NOMO-1 treated with dmso at 0.1 percent for 144 hours (cell line): ENCODE results near the gene ARHGAP42.
"Not testable (repeated sequence)": the region's sequence is repeated elsewhere in the genome, so short reads cannot be mapped to it uniquely, and the experiment has no call there.

ENCODE experiments used
- DNase-seq: peaks from one replicate; lab custom pipeline; 2025; ENCODE audit not compliant: unreplicated experiment; lab: John Stamatoyannopoulos, UW

ARHGAP42 gene

DNA sequence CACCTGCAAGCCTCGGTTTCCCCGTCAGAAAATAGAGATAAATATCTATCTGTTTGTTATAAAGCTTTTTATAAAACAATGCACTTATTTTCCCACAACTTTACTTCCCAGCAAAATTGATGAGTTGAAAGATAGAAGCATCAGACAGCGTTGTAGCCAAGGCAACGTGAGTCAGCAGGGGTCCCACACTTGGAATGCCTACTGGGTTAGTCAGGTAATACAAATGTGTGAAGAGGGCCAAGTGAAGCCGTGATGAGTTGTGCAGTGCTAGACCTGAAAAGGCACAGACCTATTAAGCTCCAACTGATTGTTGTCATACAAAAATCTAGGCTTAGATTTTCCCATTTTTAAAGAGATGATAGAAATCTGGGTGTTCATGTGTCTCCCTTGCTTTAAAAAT lies 323.8 kb downstream of the ARHGAP42 start:
- DNase-seq: no peak

- no peak for DNase-seq
Observed at GRCh38 chr11:101011881-101012280, 324.8 kb downstream of the ARHGAP42 start.

DNA sequence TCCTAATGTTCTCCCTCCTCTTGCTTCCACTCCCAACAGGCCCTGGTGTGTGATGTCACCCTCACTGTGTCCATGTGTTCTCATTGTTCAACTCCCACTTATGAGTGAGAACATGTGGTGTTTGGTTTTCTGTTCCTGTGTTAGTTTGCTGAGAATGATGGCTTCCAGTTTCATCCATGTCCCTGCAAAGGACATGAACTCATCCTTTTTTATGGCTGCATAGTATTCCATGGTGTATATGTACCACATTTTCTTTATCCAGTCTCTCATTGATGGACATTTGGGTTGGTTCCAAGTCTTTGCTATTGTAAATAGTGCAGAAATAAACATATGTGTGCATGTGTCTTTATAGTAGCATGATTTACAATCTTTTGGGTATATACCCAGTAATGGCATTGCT lies 326.6 kb downstream of the ARHGAP42 start:
- not testable (repeated sequence) for DNase-seq

- DNase-seq: no peak
Observed at GRCh38 chr11:101014600-101015285, 327.7 kb downstream of the ARHGAP42 start.

DNA sequence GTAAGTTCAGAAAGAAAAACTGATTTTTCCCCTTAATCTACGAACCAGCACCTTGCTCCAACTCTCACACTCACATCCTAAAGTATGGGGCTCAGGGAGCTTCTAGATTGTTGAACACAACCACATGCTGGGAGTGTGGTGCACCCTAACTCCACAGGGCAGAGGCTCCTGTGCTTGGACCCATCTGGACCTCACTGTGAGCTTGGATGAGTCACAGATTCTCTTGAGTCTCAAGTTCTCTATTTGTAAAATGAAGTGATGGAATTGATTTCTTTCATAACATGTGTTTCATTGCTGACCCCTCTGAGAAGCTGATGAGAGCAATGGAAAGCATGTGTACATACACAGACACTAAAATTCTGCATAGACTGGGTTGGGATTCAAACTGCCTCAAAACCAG lies 332.8 kb downstream of the ARHGAP42 start:
- no peak for DNase-seq

- DNase-seq: no peak
Observed at GRCh38 chr11:101022256-101022655, 335.2 kb downstream of the ARHGAP42 start.

DNA sequence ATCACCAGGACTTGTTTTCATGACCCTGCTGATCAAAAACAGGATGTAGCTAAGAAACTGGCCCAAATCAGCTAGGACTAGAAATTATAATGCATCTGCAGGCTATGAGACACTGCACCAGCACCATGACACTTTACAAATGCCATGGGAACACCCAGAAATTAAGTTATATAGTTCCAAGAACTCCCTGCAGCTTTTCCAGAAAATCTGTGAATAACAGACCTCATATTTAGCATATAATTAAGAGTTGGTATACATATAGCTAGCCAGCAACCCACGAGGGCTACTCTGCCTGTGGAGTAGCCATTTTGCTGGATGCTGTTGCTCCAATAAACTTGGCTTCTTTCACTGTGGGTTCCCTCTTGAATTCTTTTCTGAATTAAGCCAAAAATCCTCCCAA lies 341.6 kb downstream of the ARHGAP42 start:
- no peak for DNase-seq

GRCh38 chr11:101030015-101030414 lies 342.9 kb downstream of the ARHGAP42 start:
- DNase-seq: no peak

DNA sequence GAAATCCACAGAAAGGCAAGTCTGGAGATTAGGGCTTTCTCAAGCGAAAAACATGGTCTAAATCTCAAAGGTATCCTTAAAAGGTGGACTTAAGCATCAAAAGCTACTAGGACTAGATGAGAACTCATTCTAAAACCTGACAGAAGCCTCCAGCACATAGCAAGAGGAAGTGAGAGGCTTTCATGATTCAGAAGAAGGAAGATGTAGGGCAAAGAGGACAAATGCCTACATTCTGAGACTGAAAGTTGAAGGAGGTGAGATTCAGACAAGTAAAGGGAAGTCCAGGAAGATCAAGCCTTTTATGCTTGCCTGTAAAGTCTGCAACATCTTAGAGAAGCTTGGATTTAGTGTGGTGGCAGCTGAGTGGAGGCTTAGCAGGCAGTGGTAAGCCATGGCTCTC lies 343.6 kb downstream of the ARHGAP42 start:
- DNase-seq: no peak

- no peak for DNase-seq
Observed at GRCh38 chr11:101031713-101032112, 344.6 kb downstream of the ARHGAP42 start.

GRCh38 chr11:101032991-101033390 lies 345.9 kb downstream of the ARHGAP42 start:
- no peak for DNase-seq

DNA sequence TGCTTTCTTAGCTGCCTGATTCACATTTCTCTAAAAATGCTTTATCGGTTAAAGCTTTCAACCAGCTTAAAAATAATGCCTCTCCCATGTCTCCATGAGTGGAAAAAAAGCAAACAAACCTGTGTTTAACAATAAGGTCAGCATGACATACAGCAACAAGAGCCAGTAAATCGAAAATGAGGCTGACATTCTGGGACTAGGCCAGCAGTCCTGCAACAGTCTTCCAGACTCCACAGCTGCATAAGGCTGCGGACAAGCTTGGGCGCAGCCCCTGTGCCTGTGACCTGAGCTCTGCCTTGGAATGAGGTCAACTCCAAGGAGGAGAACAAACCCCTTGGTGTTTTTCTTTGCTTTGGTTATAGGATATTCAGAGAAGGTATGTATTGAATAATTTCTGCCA lies 347.0 kb downstream of the ARHGAP42 start:
- no peak for DNase-seq

- no peak for DNase-seq
Observed at GRCh38 chr11:101035872-101036271, 348.8 kb downstream of the ARHGAP42 start.
